ENCODE data around the gene RASGRF1.

The RASGRF1 gene

GRCh38 chr15:78981532-78982313 is 108.9 kb downstream of the RASGRF1 start:
- H3K9me3 ChIP-seq (ENCODE audit: control insufficient read depth, low read length), result no peaks in the 10 kb centered on the region
- no peaks in the 10 kb centered on the region for H3K4me1 ChIP-seq (ENCODE audit: control insufficient read depth, insufficient read depth, low read length)
- no peak overlapping the region for H3K4me3 ChIP-seq (ENCODE audit: insufficient read depth, low read depth, low read length)
- H3K36me3 ChIP-seq (ENCODE audit: control insufficient read depth, insufficient read depth, low read length), result no peaks in the 10 kb centered on the region
- H3K27me3 ChIP-seq (ENCODE audit: control insufficient read depth, insufficient read depth, low read length, poor library complexity, severe bottlenecking), result no peaks in the 10 kb centered on the region
- 93 to 94% methylated on average over 11 of the region's 11 CpGs for WGBS, 2 experiments
- no peak overlapping the region for H3K27ac ChIP-seq (ENCODE audit: insufficient read depth, low read depth, low read length, poor library complexity, severe bottlenecking)

DNA sequence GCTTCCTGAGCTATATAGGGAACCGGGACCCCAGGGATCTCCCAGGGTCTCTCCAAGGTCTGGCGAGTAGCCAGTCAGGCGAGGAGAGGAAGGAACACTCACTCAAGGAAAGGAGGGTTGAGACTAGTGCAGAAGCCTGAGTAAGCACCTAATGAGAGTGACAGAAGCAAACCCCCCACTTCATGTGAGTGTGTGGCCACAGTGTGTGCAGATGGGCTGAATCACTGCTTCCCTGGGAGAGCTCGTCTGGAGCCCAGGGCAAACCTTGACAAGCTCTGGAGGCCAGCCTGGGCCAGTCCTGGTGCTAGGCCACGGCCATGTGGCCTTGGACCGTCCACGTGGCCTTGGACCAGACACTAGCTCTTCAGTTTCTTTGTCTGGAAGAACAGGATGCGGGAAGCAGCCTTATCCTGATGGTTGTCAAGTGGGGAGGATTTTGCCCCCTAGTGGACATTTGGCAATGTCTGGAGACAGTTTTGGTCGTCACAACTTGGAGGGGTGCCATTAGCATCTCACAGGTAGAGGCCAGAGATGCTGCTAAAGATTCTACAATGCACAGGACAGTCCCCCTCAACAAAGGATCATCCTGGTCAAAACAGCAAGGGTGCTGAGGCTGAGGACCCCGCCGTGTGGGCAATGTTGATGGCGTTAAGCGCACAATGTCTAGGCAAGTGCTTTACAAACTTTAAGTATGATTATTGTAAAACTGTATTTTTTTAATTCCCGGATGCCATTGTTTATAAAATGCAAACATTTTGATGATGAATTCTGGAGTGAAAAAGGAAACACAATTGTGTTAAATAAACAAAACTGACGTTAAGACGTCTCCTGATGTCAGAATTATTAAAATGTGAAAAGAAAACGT is 110.9 kb downstream of the RASGRF1 start:
- no peaks in the 10 kb centered on the region for H3K36me3 ChIP-seq (ENCODE audit: control insufficient read depth, insufficient read depth, low read length)
- no peak overlapping the region for H3K4me3 ChIP-seq (ENCODE audit: insufficient read depth, low read depth, low read length)
- WGBS, 2 experiments, result 70 to 72% methylated on average over 17 of the region's 17 CpGs
- no peaks in the 10 kb centered on the region for H3K27me3 ChIP-seq (ENCODE audit: control insufficient read depth, insufficient read depth, low read length, poor library complexity, severe bottlenecking)
- H3K4me1 ChIP-seq (ENCODE audit: control insufficient read depth, insufficient read depth, low read length), result no peaks in the 10 kb centered on the region
- no peaks in the 10 kb centered on the region for H3K9me3 ChIP-seq (ENCODE audit: control insufficient read depth, low read length)
- no peak overlapping the region for H3K27ac ChIP-seq (ENCODE audit: insufficient read depth, low read depth, low read length, poor library complexity, severe bottlenecking)

- 92% methylated on average over 19 of the region's 19 CpGs for WGBS, 2 experiments
- Histone ChIP-seq H3K4me3 (ENCODE audit: insufficient read depth, low read depth, low read length) (no peak overlapping the region), H3K36me3 (ENCODE audit: control insufficient read depth, insufficient read depth, low read length) (no peaks in the 10 kb centered on the region), H3K4me1 (ENCODE audit: control insufficient read depth, insufficient read depth, low read length) (no peaks in the 10 kb centered on the region), H3K27ac (ENCODE audit: insufficient read depth, low read depth, low read length, poor library complexity, severe bottlenecking) (no peak overlapping the region), H3K27me3 (ENCODE audit: control insufficient read depth, insufficient read depth, low read length, poor library complexity, severe bottlenecking) (no peaks in the 10 kb centered on the region), H3K9me3 (ENCODE audit: control insufficient read depth, low read length) (no peaks in the 10 kb centered on the region)
Measured at GRCh38 chr15:78978601-78979179, 111.9 kb downstream of the RASGRF1 start.

GRCh38 chr15:78977591-78978347 is 112.8 kb downstream of the RASGRF1 start:
- no peaks in the 10 kb centered on the region for H3K4me1 ChIP-seq (ENCODE audit: control insufficient read depth, insufficient read depth, low read length)
- 90 to 93% methylated on average over 10 of the region's 10 CpGs for WGBS, 2 experiments
- H3K27ac ChIP-seq (ENCODE audit: insufficient read depth, low read depth, low read length, poor library complexity, severe bottlenecking), result no peak overlapping the region
- no peaks in the 10 kb centered on the region for H3K36me3 ChIP-seq (ENCODE audit: control insufficient read depth, insufficient read depth, low read length)
- no peak overlapping the region for H3K4me3 ChIP-seq (ENCODE audit: insufficient read depth, low read depth, low read length)
- no peaks in the 10 kb centered on the region for H3K27me3 ChIP-seq (ENCODE audit: control insufficient read depth, insufficient read depth, low read length, poor library complexity, severe bottlenecking)
- H3K9me3 ChIP-seq (ENCODE audit: control insufficient read depth, low read length), result no peaks in the 10 kb centered on the region

- Histone ChIP-seq H3K27me3 (ENCODE audit: control insufficient read depth, insufficient read depth, low read length, poor library complexity, severe bottlenecking) (no peaks in the 10 kb centered on the region), H3K27ac (ENCODE audit: insufficient read depth, low read depth, low read length, poor library complexity, severe bottlenecking) (no peak overlapping the region), H3K36me3 (ENCODE audit: control insufficient read depth, insufficient read depth, low read length) (no peaks in the 10 kb centered on the region), H3K9me3 (ENCODE audit: control insufficient read depth, low read length) (no peaks in the 10 kb centered on the region), H3K4me3 (ENCODE audit: insufficient read depth, low read depth, low read length) (no peak overlapping the region), H3K4me1 (ENCODE audit: control insufficient read depth, insufficient read depth, low read length) (no peaks in the 10 kb centered on the region)
- WGBS, 2 experiments, result 85 to 92% methylated on average over 4 of the region's 4 CpGs
Measured at GRCh38 chr15:78977091-78977571, 113.4 kb downstream of the RASGRF1 start.

DNA sequence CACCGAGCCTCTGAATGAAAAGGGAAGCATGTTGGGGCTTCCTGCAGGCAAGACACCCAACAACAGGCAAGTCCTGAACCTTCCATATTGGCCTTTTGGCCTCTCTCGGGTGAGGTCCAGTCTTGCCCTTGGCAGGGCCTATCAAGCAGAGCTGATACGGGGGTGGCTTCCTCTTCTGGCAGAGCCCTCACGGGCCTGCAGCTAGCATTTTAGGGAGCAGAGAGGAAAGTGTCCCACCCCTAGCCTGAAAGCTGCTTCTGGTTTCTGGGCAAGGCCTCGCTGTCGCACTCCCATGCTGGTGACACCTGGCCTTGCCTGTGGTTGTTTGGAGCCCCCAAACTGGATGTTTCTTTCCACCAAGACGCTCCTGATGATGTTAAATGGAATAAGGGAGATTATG is 113.9 kb downstream of the RASGRF1 start:
- Histone ChIP-seq H3K4me3 (ENCODE audit: insufficient read depth, low read depth, low read length) (no peak overlapping the region), H3K27me3 (ENCODE audit: control insufficient read depth, insufficient read depth, low read length, poor library complexity, severe bottlenecking) (no peaks in the 10 kb centered on the region), H3K9me3 (ENCODE audit: control insufficient read depth, low read length) (no peaks in the 10 kb centered on the region), H3K27ac (ENCODE audit: insufficient read depth, low read depth, low read length, poor library complexity, severe bottlenecking) (no peak overlapping the region), H3K4me1 (ENCODE audit: control insufficient read depth, insufficient read depth, low read length) (no peaks in the 10 kb centered on the region), H3K36me3 (ENCODE audit: control insufficient read depth, insufficient read depth, low read length) (no peaks in the 10 kb centered on the region)
- 95 to 96% methylated on average over 7 of the region's 7 CpGs for WGBS, 2 experiments

- H3K27me3 ChIP-seq (ENCODE audit: control insufficient read depth, insufficient read depth, low read length, poor library complexity, severe bottlenecking), result no peaks in the 10 kb centered on the region
- H3K4me1 ChIP-seq (ENCODE audit: control insufficient read depth, insufficient read depth, low read length), result no peaks in the 10 kb centered on the region
- H3K36me3 ChIP-seq (ENCODE audit: control insufficient read depth, insufficient read depth, low read length), result no peaks in the 10 kb centered on the region
- H3K27ac ChIP-seq (ENCODE audit: insufficient read depth, low read depth, low read length, poor library complexity, severe bottlenecking), result no peak overlapping the region
- WGBS, 2 experiments, result 87 to 88% methylated on average over 7 of the region's 7 CpGs
- H3K9me3 ChIP-seq (ENCODE audit: control insufficient read depth, low read length), result no peaks in the 10 kb centered on the region
- H3K4me3 ChIP-seq (ENCODE audit: insufficient read depth, low read depth, low read length), result no peak overlapping the region
Measured at GRCh38 chr15:78974272-78974918, 116.2 kb downstream of the RASGRF1 start.

- H3K27ac ChIP-seq (ENCODE audit: insufficient read depth, low read depth, low read length, poor library complexity, severe bottlenecking), result no peak overlapping the region
- no peak overlapping the region for H3K4me3 ChIP-seq (ENCODE audit: insufficient read depth, low read depth, low read length)
- H3K9me3 ChIP-seq (ENCODE audit: control insufficient read depth, low read length), result no peaks in the 10 kb centered on the region
- H3K4me1 ChIP-seq (ENCODE audit: control insufficient read depth, insufficient read depth, low read length), result no peaks in the 10 kb centered on the region
- H3K27me3 ChIP-seq (ENCODE audit: control insufficient read depth, insufficient read depth, low read length, poor library complexity, severe bottlenecking), result no peaks in the 10 kb centered on the region
- 88 to 93% methylated on average over 5 of the region's 5 CpGs for WGBS, 2 experiments
- no peaks in the 10 kb centered on the region for H3K36me3 ChIP-seq (ENCODE audit: control insufficient read depth, insufficient read depth, low read length)
Measured at GRCh38 chr15:78969687-78970349, 120.8 kb downstream of the RASGRF1 start.

All from ectodermal cell (in vitro differentiated cells).